Renal cortex interstitium (tissue), 11 donors: ENCODE measurements around the gene KIF1B. TPM values are rescaled to one million over a fixed set of nuclear protein-coding genes. Genes with fewer than 3 reads are reported as not detected.
"Not testable (repeated sequence)": the region's sequence is repeated elsewhere in the genome, so short reads cannot be mapped to it uniquely, and the experiment has no call there.

ENCODE experiments used
- DNase-seq, 11 donors: peaks; one replicate each; pipeline ENCODE4 v3.0.0-alpha.2; 2013; ENCODE audit warnings: low read depth in 9 of 11, low spot score in 4 of 11; ENCODE audit errors: extremely low read depth in 1 of 11
- polyA plus RNA-seq, 3 donors: library from polyadenylated mRNA; unstranded; fragments of 120-200 nt; gene quantifications; one replicate each; pipeline ENCODE4 v1.2.1, GENCODE V29; 2013; ENCODE audit not compliant: insufficient read length in 3 of 3

Gene KIF1B
- polyA plus RNA-seq, 3 donors, result 46.9 to 50.4 (median 47.3) TPM

DNA sequence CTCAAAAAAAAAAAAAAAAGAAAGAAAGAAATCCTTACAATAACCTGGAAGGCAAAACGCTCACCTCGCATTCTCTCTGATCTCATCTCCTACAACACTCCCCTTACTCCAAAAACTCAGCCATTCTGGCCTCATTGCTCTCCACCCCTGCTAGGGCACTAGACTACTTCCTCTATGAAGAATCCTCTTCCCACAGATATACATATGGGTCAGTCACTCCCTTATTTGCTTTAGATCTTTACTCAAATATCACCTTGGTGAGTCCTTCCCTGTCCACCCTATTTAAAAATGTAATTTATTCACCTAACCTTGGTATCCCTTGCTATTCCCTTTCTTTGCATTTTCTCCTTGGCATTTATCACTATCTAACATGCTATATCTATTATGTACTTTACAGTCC is 24.6 kb upstream of the KIF1B start:
- no peak for DNase-seq

GRCh38 chr1:10186331-10187025 is 23.9 kb upstream of the KIF1B start:
- DNase-seq, result no peak

- no peak for DNase-seq
These were observed 23.4 kb upstream of the KIF1B start for GRCh38 chr1:10187026-10187334.

DNA sequence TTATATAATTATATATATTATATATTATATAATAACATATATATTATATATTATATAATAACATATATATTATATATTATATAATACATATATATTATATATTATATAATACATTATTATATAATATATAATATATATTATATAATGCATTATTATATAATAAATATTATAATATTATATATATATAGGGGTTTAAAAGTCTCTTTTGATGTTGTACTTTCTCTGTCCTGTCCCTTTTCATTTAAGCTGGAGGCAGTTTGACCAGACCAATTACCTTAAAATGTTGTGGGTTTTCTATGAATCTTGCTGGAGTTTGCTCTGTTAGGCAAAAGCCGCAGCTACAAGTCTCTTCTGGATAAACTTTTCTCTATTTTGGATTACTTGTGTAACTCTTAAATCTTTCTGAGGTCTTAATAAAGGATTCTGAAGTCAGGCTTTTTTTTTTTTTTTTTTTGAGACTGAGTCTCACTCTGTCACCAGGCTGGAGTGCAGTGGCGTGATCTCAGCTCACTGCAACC is 22.2 kb upstream of the KIF1B start:
- DNase-seq, result no peak

GRCh38 chr1:10189659-10190058 is 20.7 kb upstream of the KIF1B start:
- no peak for DNase-seq

DNA sequence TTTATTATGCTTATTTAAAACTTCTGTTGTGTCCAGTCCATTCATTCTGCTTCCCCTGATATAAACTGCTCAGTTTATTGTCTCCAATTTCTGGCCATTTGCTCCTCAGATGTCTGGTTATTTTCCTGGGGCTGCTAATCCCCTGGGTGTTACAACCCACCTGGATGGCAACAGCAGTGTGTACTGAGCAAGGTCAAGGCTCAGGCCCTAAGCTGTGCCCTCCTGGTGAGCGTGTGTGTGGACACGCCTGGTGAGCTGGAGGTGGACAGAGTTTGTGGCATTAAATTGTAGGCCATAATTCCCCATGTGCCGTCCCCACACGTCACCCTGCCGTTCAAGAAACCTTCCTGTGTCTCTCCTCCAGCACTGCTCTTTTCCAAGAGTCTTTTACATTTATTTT is 18.1 kb upstream of the KIF1B start:
- no peak for DNase-seq

DNA sequence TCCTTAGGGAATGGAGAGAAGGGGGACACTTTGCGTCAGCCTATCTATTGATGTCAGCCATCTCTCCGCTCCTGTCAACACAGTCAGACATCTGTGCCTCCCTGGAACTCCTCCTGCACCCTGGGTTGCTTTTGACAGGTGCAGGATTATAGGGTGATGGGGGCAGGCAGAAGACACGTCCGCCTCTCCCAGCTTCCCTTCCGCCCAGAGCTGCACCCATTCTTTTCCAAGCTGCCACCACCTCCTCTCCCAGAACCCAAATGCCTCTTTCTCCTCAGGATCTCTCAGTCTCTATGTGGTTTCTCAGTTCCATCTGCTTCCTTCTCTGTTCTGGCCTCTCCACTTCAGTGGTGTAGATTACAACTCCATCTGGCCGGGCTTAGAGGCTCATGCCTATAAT is 17.1 kb upstream of the KIF1B start:
- DNase-seq, result no peak

DNA sequence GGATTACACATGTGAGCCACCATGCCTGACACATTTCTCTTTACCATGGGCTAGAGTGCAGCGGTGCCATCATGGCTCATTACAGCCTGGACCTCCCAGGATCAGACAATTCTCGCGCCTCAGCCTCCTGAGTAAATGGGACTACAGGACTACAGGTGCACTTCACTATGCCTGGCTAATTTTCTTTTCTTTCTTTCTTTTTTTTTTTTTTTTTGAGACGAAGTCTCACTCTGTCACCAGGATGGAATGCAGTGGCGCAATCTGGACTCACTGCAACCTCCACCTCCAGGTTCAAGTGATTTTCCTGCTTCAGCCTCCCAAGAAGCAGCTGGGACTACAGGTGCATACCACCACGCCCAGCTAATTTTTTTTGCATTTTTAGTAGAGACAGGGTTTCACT is 14.8 kb upstream of the KIF1B start:
- DNase-seq, result no peak

- DNase-seq, result no peak
These were observed 13.4 kb upstream of the KIF1B start for GRCh38 chr1:10196976-10197375.

GRCh38 chr1:10200620-10201019 is 9.8 kb upstream of the KIF1B start:
- no peak for DNase-seq

DNA sequence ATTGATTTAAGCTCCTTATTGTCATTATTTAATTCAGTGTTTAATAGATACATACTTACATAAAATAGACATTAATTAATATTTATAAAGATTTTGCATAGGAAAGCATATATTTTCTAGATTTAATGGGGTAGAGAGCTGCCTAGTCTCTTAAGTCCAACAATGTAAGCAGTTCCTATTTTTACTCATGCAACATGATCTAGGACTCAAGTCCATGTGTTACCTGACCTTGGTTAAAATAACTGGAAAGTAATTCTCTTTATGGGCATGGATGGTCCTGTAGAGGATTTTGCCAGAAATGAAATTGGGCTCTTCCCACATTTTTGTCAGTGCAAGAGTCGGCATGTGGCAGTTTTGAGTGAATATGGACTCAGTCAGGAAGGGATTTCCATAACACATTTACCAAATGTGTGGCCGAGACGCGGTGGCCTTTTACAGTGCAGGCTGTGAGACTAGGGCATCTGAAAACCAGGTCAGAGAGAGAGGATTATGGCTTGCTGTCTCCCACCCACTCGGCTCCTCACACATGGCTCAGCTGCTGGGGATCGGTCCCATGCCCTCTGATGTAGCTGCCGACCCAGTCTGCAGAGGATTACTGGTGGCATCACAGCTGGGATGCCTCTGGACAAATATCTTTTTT is 6.2 kb upstream of the KIF1B start:
- DNase-seq, result no peak

- DNase-seq, result not testable (repeated sequence)
These were observed 5.2 kb upstream of the KIF1B start for GRCh38 chr1:10205206-10205605.

DNA sequence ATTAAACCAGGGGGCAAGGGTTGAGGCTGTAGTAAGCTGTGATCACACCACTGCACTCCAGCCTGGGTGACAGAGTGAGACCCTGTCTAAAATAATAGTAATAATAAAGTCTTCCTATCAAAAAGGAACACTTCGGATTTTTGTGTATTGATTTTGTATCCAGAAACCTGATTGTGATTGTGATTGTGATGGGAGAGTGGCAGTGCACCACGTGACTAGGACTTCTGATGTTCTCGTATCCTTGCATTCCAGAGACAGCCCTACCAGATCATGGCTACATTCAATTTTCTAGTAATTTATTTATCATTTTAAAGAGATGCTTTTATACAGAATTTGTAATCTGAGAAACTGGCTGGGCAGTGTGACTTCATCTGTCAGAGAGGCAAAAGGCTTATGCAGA is 2.6 kb upstream of the KIF1B start:
- no peak for DNase-seq

GRCh38 chr1:10208537-10208936 is 1.8 kb upstream of the KIF1B start:
- DNase-seq, result no peak

DNA sequence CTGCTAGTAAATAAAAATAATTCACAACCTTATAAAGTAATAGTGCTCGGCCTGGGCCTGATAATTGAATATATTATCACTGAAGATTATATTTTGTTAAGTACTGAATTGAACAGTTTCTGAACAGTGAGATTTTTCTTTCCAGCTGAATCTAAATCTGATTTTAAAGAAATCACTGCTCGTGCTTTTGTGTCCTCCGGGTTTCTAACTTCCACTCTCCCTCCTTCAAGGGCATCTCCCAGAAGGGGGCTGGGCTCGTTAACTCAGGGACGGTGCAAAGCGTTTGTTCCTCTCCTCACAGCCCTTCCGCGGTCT is 823 bp upstream of the KIF1B start:
- no peak for DNase-seq

GRCh38 chr1:10210841-10211804 is 753 bp downstream of the KIF1B start:
- DNase-seq, result peak; percentile 49 to 82 (median 70)

DNA sequence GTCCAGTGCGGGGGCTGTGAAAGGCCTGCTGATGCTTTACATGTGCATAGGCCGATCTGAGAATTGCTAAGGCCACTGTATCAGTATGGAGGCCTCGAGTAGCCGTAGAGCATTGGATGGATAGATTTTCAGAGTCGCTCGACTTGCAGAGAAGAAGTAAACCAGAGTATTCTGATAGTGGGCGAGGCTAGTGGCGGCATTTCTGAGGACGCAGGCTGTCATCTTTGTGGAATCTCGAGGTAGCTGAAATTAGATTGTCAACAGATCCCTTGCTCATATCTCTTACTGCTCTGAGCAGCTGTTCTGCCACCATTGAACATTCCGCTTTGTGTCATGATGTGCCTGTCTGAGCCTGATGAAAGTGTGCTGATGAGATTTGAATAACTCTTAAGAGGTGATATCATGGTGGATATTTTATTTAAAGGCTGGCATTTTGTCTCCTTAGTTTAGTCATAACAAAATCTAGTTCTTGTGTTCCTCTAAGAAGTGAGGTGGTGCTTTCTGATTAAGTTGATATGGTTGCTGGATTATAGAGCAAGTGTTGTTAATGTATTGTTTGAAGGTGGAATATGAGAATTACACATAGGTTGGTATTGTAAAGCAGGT is 1.5 kb downstream of the KIF1B start:
- DNase-seq, result peak in 4 of 11 donors; percentile 28 to 56 (median 35)

DNA sequence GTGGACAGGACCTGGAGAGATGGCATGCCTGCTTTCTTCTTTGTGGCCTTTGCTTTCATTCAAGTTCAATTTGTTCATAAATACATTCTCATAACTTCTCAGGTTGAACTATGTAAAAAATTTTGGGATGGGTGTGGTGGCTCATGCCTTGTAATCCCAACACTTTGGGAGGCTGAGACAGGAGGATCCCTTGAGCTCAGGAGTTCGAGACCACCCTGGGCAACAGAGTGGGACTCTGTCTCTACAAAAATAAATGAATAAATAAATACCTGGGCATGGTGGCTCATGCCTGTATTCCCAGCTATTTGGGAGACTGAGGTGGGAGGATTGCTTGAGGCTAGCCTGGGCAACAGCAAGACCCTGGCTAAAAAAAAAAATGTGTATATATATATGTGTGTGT is 2.1 kb downstream of the KIF1B start:
- no peak for DNase-seq

- no peak for DNase-seq
These were observed 2.9 kb downstream of the KIF1B start for GRCh38 chr1:10213186-10213705.
